Fibroblast of lung (primary cell): ENCODE data around the gene ATP6V1G2.

Experiments used
- CTCF ChIP-seq, 2 donors: IDR thresholded peaks in 1 of 2; conservative IDR thresholded peaks in 1 of 2; 1 replicate in 1 of 2; 2 replicates in 1 of 2; pipeline ENCODE4 v1.5.1; 2011 to 2012; ENCODE audit warnings: low read length in 2 of 2, control low read depth in 1 of 2, inconsistent platforms in 1 of 2, low read depth in 1 of 2, mild to moderate bottlenecking in 1 of 2
- EZH2 ChIP-seq: IDR thresholded peaks from 2 replicates; pipeline ENCODE4 v1.5.1; 2012; ENCODE audit warnings: low read length, control low read depth, mild to moderate bottlenecking; ENCODE audit errors: missing control alignments

- no peak for TF ChIP-seq CTCF (conservative IDR thresholded peaks at IDR 0.05 in 1 of 2, IDR thresholded peaks at IDR 0.05 in 1 of 2; ENCODE audit: low read depth in 1 of 2, low read length in 2 of 2)
- TF ChIP-seq EZH2 = no peak
These were observed 28.0 kb upstream of the ATP6V1G2 start for GRCh38 chr6:31574106-31575061.
